Activated T-cell treated with anti-CD3 and anti-CD28 coated beads, Interleukin-2, amount 50 U/mL, for 4 hours (primary cell): ENCODE results near the gene IL1RL2. TPM values are rescaled to one million over a fixed set of nuclear protein-coding genes. Genes with fewer than 3 reads are reported as not detected.
A peak's percentile ranks its signal among the peaks of the same experiment; 100 is the strongest.

Source experiments
- ATAC-seq, 2 donors: fragments of 200-7000 bp; cut with Tn5 transposase; one replicate each; pipeline ENCODE4 v1.10.0; 2021
- DNase-seq: peaks from one replicate; pipeline ENCODE4 v3.0.0-alpha.2; 2020
- H3K27me3 Mint-ChIP-seq: one replicate; pipeline ENCODE4 v1.8.0; 2021; ENCODE audit warnings: low read depth, mixed read lengths
- H3K36me3 Mint-ChIP-seq: one replicate; pipeline ENCODE4 v1.8.0; 2022; ENCODE audit warnings: mixed read lengths; ENCODE audit not compliant: insufficient read depth
- H3K4me1 Mint-ChIP-seq: one replicate; pipeline ENCODE4 v1.8.0; 2021; ENCODE audit warnings: low read depth, mixed read lengths
- H3K4me3 Mint-ChIP-seq: one replicate; pipeline ENCODE4 v1.8.0; 2021; ENCODE audit warnings: mild to moderate bottlenecking, moderate library complexity, mixed read lengths
- H3K9me3 Mint-ChIP-seq: one replicate; pipeline ENCODE4 v1.8.0; 2021; ENCODE audit warnings: mixed read lengths
- total RNA-seq, 3 donors: library from RNA; stranded (reverse); gene quantifications; one replicate each; pipeline ENCODE4 v1.2.1, GENCODE V29; 2021

Gene IL1RL2
- total RNA-seq, 3 donors from 2014 or later: 0.29 to 0.99 (median 0.60) TPM

DNA sequence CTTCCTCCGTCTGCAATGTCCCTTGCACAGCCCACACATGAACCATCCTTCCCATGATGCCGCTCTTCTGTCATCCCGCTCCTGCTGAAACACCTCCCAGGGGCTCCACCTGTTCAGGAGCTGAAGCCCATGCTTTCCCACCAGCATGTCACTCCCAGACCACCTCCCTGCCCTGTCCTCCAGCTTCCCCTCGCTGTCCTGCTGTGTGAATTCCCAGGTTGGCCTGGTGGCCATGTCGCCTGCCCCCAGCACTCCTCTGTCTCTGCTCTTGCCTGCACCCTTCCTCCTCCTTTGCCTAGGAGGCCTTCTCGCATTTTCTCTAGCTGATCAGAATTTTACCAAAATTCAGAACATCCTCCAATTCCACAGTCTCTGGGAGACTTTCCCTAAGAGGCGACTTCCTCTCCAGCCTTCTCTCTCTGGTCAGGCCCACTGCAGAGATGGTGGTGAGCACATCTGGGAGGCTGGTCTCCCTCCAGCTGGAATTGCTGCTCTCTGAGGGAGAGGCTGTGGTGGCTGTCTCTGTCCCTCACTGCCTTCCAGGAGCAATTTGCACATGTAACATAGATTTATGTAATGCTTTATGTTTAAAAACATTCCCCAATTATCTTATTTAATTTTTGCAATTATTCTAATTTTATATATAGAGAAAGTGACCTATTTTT lies 8.9 kb upstream of the IL1RL2 start:
- H3K9me3 Mint-ChIP-seq: no peaks in the 10 kb centered on the region
- H3K36me3 Mint-ChIP-seq: peaks cover 2% of the 10 kb centered on the region
- no peak for ATAC-seq
- DNase-seq: no peak
- peaks cover 3% of the 10 kb centered on the region for H3K27me3 Mint-ChIP-seq
- H3K4me1 Mint-ChIP-seq: peaks cover 2% of the 10 kb centered on the region
- H3K4me3 Mint-ChIP-seq: no peak overlapping the region

DNA sequence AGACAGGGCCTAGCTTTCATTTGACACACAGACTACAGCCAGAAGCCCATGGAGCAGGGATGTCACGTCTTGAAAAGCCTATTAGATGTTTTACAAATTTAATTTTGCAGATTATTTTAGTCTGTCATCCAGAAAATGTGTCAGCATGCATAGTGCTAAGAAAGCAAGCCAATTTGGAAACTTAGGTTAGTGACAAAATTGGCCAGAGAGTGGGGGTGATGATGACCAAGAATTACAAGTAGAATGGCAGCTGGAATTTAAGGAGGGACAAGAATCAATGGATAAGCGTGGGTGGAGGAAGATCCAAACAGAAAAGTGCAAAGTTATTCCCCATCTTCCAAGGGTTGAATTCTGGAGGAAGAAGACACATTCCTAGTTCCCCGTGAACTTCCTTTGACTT lies 7.8 kb upstream of the IL1RL2 start:
- H3K36me3 Mint-ChIP-seq: peaks cover 1% of the 10 kb centered on the region
- ATAC-seq (no peak), DNase-seq (no peak)
- H3K27me3 Mint-ChIP-seq: peaks cover 8% of the 10 kb centered on the region
- H3K4me3 Mint-ChIP-seq: no peak overlapping the region
- no peaks in the 10 kb centered on the region for H3K9me3 Mint-ChIP-seq
- no peaks in the 10 kb centered on the region for H3K4me1 Mint-ChIP-seq

DNA sequence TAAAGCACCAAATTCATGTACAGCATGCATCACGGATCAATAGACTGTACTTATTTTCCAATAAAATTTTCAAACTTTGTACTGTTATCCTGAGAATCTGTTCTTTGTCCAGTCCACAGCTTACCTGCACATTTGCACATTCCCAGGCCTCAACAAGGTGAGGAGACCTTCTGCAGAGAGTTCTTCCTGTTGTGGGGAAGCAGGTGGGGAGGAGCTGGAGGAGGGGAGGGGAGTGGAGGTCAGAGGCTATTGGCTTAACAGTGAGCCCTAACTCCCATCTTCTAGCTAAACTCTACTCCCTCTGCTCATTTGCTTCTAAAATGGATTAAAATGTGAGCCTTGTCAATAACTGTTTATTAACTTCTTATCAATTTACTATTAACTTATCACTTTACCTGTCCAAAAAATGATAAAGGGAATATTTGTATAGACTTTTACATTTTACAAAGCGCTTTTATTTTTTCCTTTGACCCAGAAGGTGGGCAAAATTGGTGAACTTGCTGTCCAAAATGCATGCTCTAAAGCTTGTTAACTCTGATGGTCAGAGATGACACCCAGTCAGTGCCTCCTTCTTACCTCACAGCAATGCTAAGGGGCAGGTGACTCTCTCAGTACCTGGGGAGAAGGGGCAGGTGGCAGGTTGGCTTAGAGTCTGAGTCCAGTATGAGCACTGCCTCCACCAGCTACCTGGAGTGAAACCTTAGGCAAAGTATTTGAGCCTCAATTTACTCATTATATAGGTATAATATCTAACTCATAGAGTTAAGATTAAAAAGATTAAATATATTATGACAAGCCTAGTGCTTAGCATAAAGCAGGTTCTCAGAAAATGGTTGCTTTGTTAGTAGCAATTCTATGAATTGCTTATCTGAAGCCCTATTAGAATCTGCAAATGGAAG lies 6.8 kb upstream of the IL1RL2 start:
- no peak overlapping the region for H3K4me3 Mint-ChIP-seq
- no peaks in the 10 kb centered on the region for H3K9me3 Mint-ChIP-seq
- peaks cover 8% of the 10 kb centered on the region for H3K27me3 Mint-ChIP-seq
- DNase-seq (no peak), ATAC-seq (no peak)
- peaks cover 5% of the 10 kb centered on the region for H3K4me1 Mint-ChIP-seq
- peaks cover 1% of the 10 kb centered on the region for H3K36me3 Mint-ChIP-seq

DNA sequence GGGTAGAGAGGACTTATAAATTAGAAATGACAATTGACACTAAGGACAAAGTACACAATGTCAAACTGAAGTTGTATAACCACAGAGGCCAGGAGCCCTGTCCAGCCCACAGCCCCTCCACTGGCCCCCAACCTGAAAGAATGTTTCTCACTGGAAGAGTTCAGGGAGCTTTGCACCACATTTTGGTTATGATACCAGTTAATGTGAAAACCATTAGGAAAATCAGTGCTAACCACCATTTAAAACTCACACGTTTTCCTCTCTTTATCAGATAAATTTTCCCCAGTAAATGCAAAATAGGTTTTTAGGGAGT lies 6.2 kb upstream of the IL1RL2 start:
- no peak for ATAC-seq
- DNase-seq: no peak
- Mint-ChIP-seq H3K4me1 (peaks cover 11% of the 10 kb centered on the region), H3K9me3 (no peaks in the 10 kb centered on the region), H3K27me3 (peaks cover 8% of the 10 kb centered on the region), H3K36me3 (peaks cover 1% of the 10 kb centered on the region), H3K4me3 (no peak overlapping the region)

DNA sequence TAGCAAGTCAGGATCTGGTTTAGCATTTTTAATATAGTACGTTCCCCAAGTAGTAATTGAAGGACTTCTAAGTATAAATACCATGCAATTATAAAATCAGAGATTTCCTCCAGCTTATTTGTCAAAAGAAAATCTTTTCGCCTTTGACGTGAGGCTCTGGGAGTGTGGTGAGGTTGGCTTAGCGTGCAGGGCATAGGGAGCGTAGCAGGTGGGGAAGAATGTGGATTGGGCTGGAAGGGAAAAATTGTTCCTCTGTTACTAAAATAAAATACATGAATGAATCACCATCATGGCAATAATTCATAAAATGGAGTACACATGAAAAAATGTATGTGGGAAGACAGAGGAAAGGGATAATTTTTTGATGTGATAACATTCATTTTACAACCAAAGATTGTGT lies 5.4 kb upstream of the IL1RL2 start:
- Mint-ChIP-seq H3K36me3 (peaks cover 1% of the 10 kb centered on the region), H3K4me3 (no peak overlapping the region), H3K4me1 (peaks cover 13% of the 10 kb centered on the region), H3K9me3 (no peaks in the 10 kb centered on the region), H3K27me3 (peaks cover 8% of the 10 kb centered on the region)
- ATAC-seq (no peak), DNase-seq (no peak)

DNA sequence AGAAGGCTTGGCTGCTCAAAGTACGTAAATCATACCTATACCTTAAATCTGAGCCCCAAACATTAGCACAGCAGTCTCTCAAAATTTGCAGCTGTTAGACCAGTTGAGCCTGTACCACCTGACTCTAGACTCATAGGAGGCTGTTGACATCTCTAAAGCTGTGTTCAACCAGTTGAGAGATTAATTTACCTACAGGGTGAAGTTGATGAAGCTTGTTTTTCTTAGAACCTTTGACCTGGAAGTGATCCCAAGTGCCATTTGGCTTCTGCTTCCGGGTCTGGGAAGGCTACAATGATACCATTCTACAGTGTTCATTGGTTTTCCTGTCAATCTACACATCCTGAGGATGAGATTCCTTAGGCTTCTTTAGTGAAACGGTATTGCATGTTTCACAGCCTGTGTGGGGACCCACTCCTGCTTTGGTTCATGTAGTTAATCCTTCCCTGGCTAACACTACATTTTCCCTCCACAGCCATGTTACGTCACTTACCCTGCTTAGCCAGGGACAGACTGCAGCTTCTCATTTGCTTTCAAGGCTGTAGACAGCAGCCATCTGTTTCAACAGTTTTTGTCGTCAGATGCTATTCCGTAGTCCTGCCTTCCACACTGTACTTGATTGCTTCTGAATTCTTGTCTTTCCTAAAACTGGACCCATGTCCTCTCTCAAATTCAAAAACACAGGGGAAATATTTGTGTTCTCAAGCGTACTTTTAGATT lies 4.7 kb upstream of the IL1RL2 start:
- no peak overlapping the region for H3K4me3 Mint-ChIP-seq
- peaks cover 8% of the 10 kb centered on the region for H3K27me3 Mint-ChIP-seq
- H3K4me1 Mint-ChIP-seq: peaks cover 18% of the 10 kb centered on the region
- no peak for ATAC-seq
- peaks cover 1% of the 10 kb centered on the region for H3K36me3 Mint-ChIP-seq
- no peaks in the 10 kb centered on the region for H3K9me3 Mint-ChIP-seq
- DNase-seq: no peak

DNA sequence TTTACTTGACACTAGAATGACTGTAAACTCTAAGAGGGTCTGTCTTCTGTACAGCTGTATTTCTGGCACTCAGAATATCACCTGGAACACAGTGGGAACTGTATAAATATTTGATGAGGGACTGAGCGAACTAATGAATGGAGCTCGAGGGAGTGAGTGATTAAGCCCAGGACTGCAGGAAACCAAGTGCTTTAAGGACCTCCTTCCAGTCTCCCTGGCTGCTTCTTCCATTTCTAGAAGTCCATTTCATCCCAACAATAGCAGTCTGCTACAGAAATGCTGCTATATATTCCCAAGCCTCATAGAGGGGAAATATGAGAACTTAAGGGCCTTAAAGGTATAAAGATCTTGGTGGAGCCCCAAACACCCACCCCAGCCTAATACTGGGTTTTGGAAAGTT lies 2.8 kb upstream of the IL1RL2 start:
- DNase-seq: no peak
- peaks cover 10% of the 10 kb centered on the region for H3K27me3 Mint-ChIP-seq
- H3K4me1 Mint-ChIP-seq: peaks cover 22% of the 10 kb centered on the region
- peaks cover 3% of the 10 kb centered on the region for H3K9me3 Mint-ChIP-seq
- ATAC-seq: no peak
- no peak overlapping the region for H3K4me3 Mint-ChIP-seq
- H3K36me3 Mint-ChIP-seq: no peaks in the 10 kb centered on the region

DNA sequence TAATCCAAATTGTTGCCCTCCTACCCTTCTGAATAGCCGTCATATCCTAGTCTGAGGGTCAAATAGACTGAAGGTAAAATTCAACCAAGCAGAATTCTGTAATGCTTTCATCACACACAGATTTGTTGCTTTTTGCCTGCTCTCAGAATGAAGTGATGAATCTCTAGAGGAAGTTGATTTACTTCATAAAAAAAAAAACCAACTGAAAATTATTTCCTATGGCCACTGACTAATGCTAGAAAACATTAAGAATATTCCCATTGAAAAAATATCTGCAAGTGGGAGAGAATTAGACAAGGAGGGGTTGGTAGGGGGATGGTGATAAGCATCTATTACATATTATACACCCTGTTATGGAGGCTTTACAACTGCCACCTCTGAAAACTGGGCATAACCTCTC lies 2.3 kb upstream of the IL1RL2 start:
- H3K9me3 Mint-ChIP-seq: peaks cover 3% of the 10 kb centered on the region
- DNase-seq (no peak), ATAC-seq (no peak)
- peaks cover 22% of the 10 kb centered on the region for H3K4me1 Mint-ChIP-seq
- peaks cover 10% of the 10 kb centered on the region for H3K27me3 Mint-ChIP-seq
- no peaks in the 10 kb centered on the region for H3K36me3 Mint-ChIP-seq
- H3K4me3 Mint-ChIP-seq: no peak overlapping the region

DNA sequence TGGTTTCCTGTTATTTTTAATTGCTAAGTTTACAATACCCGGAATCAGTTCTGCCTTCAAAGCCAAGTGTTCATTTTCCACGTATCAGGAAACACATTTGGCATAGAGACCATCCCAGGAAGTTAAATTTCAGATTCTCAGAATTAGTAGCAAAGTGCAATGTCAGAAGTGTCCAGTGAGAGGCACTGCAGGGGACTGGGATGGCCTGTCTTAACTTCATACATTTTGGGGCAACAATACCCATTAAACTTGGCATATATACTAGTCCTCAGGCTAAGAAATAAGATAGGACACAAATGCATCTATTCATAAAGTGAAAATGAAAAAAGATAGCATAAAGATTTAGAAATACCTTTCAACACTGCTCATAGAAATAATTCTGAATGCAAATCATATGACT lies 1.5 kb upstream of the IL1RL2 start:
- H3K4me1 Mint-ChIP-seq: peaks cover 22% of the 10 kb centered on the region
- no peak for ATAC-seq
- H3K9me3 Mint-ChIP-seq: peaks cover 3% of the 10 kb centered on the region
- no peak overlapping the region for H3K4me3 Mint-ChIP-seq
- H3K27me3 Mint-ChIP-seq: peaks cover 11% of the 10 kb centered on the region
- DNase-seq: no peak
- H3K36me3 Mint-ChIP-seq: no peaks in the 10 kb centered on the region

DNA sequence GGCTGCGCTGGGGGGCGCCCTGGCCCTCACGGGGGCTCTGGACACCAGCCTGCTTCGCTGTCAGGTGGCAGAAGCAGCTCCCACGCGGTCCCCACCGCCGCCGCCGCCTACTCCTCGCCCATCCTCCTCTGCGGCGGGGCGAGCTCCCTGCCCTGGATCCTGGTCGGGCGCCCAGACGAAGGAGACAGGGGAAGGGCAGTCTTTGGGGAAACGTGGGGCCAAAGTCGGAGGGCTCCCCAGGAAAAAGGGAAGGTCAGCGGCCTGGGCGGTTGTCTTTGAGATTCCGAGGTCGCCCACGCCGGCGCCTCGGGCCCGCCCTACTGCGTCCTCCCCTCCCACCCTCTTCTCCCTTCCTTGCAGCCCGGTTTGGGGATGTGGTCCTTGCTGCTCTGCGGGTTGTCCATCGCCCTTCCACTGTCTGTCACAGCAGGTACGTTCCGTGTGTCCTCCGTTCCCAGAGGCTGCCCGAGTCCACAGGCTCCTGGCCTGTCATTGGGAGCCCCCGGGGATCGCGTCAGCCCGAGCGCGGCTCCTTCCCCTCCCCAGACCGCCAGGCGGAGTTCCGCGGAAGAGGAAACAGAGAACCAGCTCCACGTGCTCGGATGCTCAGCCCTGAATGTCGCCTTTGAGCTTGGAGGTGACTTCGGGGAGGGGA lies 800 bp downstream of the IL1RL2 start:
- Mint-ChIP-seq H3K4me3 (peak overlapping the region; percentile 79), H3K9me3 (peaks cover 3% of the 10 kb centered on the region), H3K27me3 (peaks cover 13% of the 10 kb centered on the region), H3K36me3 (no peaks in the 10 kb centered on the region), H3K4me1 (peaks cover 22% of the 10 kb centered on the region)
- DNase-seq: peak; percentile 63
- ATAC-seq: peak; percentile 86 to 88

DNA sequence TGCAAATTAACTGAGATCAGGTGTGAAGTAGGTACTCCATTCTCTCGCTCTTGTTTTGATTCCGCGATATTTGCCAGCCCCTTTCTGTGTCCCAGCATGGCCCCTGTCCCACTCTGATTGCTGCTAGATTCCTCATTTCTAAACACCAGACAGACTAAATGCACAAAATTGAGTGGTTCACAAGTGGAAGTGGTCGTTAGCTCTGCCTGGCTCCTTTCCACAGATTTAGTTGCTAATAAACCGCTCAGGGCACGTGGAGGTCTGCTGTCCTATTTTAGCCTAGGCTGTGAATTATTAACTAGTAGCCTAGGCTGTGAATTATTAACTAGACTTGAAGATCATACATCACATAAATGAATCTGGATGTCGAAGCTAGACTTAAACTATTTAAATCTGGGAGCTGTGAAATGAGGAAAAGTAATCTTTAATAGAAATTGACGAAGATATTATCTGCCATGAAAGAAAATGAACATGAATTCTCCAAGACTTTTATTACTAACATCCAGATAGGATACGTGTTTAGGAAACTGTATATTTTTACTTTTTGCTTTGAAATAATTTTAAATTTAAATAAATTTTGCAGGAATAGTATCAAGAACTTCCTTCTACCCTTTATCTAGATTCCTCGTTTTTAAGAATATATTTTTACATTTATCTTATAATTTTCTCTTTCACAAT lies 3.7 kb downstream of the IL1RL2 start:
- ATAC-seq: no peak
- H3K27me3 Mint-ChIP-seq: peaks cover 9% of the 10 kb centered on the region
- H3K36me3 Mint-ChIP-seq: no peaks in the 10 kb centered on the region
- peaks cover 3% of the 10 kb centered on the region for H3K9me3 Mint-ChIP-seq
- H3K4me1 Mint-ChIP-seq: peaks cover 12% of the 10 kb centered on the region
- no peak for DNase-seq
- H3K4me3 Mint-ChIP-seq: no peak overlapping the region

DNA sequence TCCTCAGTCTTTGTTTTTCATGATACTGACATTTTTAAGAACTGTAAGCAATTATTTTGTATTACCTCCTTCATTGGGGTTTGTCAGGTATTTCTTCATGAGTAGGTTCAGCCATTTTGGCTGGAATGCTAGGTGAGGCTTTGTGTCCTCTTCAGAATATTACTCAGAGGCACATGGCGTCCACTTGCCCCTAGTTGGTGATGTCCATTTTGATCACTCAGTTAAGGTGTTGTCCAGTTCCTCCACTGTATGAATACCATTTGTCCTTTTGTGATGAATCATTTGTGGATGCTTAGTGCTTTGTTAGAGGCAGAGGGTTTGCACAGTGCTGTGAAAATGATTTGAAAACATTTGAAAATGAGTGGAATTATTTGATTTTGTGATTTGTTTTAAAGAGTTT lies 4.7 kb downstream of the IL1RL2 start:
- ATAC-seq (no peak), DNase-seq (no peak)
- H3K36me3 Mint-ChIP-seq: no peaks in the 10 kb centered on the region
- peaks cover 9% of the 10 kb centered on the region for H3K27me3 Mint-ChIP-seq
- H3K4me3 Mint-ChIP-seq: no peak overlapping the region
- H3K4me1 Mint-ChIP-seq: peaks cover 8% of the 10 kb centered on the region
- peaks cover 3% of the 10 kb centered on the region for H3K9me3 Mint-ChIP-seq

DNA sequence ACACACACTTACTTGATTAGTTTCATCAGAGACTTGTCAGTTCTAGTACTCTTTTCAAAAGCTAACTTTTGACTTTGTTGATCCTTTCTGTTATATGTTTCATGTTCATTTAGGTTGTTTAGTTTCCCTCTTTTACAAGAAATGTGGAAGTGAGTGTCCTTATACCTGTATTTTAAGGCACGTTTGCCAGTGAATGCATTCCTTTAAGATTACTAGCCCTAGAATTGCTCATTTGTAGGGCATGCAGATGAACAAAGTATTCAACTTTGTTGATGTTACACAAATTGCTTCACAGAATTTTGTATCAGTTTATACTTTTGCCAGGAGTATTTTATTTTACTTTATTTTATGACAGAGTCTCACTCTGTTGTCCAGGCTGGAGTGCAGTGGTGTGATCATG lies 6.3 kb downstream of the IL1RL2 start:
- peaks cover under 1% of the 10 kb centered on the region for H3K9me3 Mint-ChIP-seq
- H3K27me3 Mint-ChIP-seq: peaks cover 10% of the 10 kb centered on the region
- no peak overlapping the region for H3K4me3 Mint-ChIP-seq
- ATAC-seq (no peak), DNase-seq (no peak)
- peaks cover 11% of the 10 kb centered on the region for H3K4me1 Mint-ChIP-seq
- H3K36me3 Mint-ChIP-seq: no peaks in the 10 kb centered on the region
